Measurements from ENCODE around the gene MED22. TPM values are rescaled to one million over a fixed set of nuclear protein-coding genes. Genes with fewer than 3 reads are reported as not detected.

MED22 gene
- total RNA-seq, 1 donor from 2014 or later, result 23.4 TPM

GRCh38 chr9:133333566-133333965 lies 14.4 kb downstream of the MED22 start:
- Mint-ChIP-seq H3K9me3 (ENCODE audit: unreplicated experiment) (no peaks in the 10 kb centered on the region), H3K4me1 (ENCODE audit: unreplicated experiment) (peaks cover 19% of the 10 kb centered on the region), H3K36me3 (ENCODE audit: unreplicated experiment) (peaks cover 23% of the 10 kb centered on the region), H3K4me3 (ENCODE audit: unreplicated experiment) (peak overlapping the region; percentile 14), H3K27me3 (ENCODE audit: unreplicated experiment) (no peaks in the 10 kb centered on the region), H3K27ac (ENCODE audit: unreplicated experiment) (no peak overlapping the region)
- TF ChIP-seq, protein P1, sequence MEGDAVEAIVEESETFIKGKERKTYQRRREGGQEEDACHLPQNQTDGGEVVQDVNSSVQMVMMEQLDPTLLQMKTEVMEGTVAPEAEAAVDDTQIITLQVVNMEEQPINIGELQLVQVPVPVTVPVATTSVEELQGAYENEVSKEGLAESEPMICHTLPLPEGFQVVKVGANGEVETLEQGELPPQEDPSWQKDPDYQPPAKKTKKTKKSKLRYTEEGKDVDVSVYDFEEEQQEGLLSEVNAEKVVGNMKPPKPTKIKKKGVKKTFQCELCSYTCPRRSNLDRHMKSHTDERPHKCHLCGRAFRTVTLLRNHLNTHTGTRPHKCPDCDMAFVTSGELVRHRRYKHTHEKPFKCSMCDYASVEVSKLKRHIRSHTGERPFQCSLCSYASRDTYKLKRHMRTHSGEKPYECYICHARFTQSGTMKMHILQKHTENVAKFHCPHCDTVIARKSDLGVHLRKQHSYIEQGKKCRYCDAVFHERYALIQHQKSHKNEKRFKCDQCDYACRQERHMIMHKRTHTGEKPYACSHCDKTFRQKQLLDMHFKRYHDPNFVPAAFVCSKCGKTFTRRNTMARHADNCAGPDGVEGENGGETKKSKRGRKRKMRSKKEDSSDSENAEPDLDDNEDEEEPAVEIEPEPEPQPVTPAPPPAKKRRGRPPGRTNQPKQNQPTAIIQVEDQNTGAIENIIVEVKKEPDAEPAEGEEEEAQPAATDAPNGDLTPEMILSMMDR (IDR thresholded peaks at IDR 0.05), result no peak
- DNase-seq (ENCODE audit: extremely low spot score, unreplicated experiment), result no peak

DNA sequence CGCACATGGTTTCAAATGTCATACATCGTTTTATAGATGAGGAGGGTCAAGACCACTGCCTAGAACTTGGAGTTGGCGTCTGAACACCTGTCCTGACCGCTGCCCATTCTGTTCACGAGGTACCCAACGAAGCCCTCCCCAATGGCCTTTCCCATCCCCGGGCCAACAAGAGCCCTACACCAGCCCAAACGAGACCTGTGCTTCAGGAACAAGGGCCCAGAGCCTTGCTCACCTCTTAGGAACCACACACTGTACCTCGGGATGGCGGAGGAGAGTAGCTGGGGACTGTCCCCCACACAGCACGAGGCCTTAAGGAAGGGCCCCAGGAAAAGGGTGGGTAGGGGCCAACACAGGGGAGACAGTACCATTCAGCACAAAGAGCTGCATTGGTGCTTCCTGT lies 14.9 kb downstream of the MED22 start:
- Mint-ChIP-seq H3K27ac (ENCODE audit: unreplicated experiment) (no peak overlapping the region), H3K4me1 (ENCODE audit: unreplicated experiment) (peaks cover 19% of the 10 kb centered on the region), H3K36me3 (ENCODE audit: unreplicated experiment) (peaks cover 23% of the 10 kb centered on the region), H3K27me3 (ENCODE audit: unreplicated experiment) (no peaks in the 10 kb centered on the region), H3K9me3 (ENCODE audit: unreplicated experiment) (no peaks in the 10 kb centered on the region), H3K4me3 (ENCODE audit: unreplicated experiment) (peak overlapping the region; percentile 14)
- TF ChIP-seq, protein P1 (IDR thresholded peaks at IDR 0.05), result no peak
- no peak for DNase-seq (ENCODE audit: extremely low spot score, unreplicated experiment)

DNA sequence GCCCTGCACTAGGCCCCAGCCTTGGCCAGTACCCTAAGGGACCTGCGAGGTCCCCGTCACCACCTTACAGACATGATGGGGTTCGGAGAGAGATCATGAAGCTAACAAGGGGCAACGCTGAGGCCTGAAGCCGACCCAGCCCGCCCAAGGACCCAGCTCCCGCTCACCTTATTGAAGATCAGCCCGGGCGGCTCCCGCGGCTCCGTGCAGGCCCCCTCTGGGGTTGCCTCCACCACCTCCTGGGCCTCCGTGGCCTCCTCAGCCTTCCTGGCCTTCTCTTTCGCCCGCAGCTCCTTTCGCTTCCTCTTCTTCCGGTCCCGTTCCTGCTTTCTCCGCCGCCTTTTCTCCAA lies 15.6 kb downstream of the MED22 start:
- DNase-seq (ENCODE audit: extremely low spot score, unreplicated experiment), result no peak
- H3K4me3 Mint-ChIP-seq (ENCODE audit: unreplicated experiment), result no peak overlapping the region

DNA sequence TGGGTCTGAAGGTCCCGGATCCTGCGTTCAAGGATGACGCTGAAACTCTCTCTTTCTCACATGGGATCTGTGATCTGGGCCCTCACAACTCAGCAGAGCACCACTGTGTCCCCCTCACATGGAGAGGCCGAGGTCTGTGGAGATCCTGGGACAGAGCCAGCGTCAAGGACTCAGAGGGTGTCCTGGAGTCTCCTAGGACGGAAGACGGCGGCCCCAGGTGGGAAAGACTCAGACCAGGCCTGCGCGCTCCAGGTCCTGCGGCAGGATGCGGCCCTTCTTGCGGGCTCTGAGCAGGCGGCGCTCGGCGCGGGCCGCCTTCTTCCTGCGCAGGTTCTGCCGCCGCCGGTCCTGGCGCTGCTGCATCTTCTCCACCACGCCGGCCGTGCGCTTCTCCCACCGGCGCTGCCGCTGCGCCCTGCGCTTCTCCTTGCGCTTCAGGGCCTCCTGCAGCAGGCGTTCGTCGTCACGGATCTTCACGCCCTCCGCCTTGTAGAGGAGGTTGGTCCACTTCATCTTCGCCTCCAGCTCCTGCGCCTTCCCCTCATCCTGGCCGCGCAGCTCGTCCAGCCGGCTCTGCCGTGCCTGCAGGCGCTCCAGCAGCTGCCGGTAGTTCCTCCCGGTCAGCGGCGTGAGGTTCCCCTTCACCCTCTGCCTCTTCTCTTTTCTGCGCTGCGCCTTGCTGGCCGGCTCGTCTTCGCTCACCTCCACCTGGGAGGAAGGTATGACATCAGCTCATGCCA lies 16.1 kb downstream of the MED22 start:
- no peak for DNase-seq (ENCODE audit: extremely low spot score, unreplicated experiment)
- Mint-ChIP-seq H3K36me3 (ENCODE audit: unreplicated experiment) (peaks cover 23% of the 10 kb centered on the region), H3K4me1 (ENCODE audit: unreplicated experiment) (peaks cover 19% of the 10 kb centered on the region), H3K9me3 (ENCODE audit: unreplicated experiment) (no peaks in the 10 kb centered on the region), H3K27ac (ENCODE audit: unreplicated experiment) (no peak overlapping the region), H3K4me3 (ENCODE audit: unreplicated experiment) (no peak overlapping the region), H3K27me3 (ENCODE audit: unreplicated experiment) (no peaks in the 10 kb centered on the region)
- TF ChIP-seq, protein P1 (IDR thresholded peaks at IDR 0.05), result no peak

More for the DNA sequence above, 15.6 kb downstream of the MED22 start:
- H3K36me3 Mint-ChIP-seq (ENCODE audit: unreplicated experiment), result peaks cover 23% of the 10 kb centered on the region
- no peak overlapping the region for H3K27ac Mint-ChIP-seq (ENCODE audit: unreplicated experiment)
- H3K9me3 Mint-ChIP-seq (ENCODE audit: unreplicated experiment), result no peaks in the 10 kb centered on the region
- H3K4me1 Mint-ChIP-seq (ENCODE audit: unreplicated experiment), result peaks cover 19% of the 10 kb centered on the region
- TF ChIP-seq, protein P1 (IDR thresholded peaks at IDR 0.05), result no peak
- H3K27me3 Mint-ChIP-seq (ENCODE audit: unreplicated experiment), result no peaks in the 10 kb centered on the region

- Mint-ChIP-seq H3K4me1 (ENCODE audit: unreplicated experiment) (peaks cover 15% of the 10 kb centered on the region), H3K4me3 (ENCODE audit: unreplicated experiment) (no peak overlapping the region), H3K27me3 (ENCODE audit: unreplicated experiment) (no peaks in the 10 kb centered on the region), H3K36me3 (ENCODE audit: unreplicated experiment) (peaks cover 23% of the 10 kb centered on the region), H3K9me3 (ENCODE audit: unreplicated experiment) (no peaks in the 10 kb centered on the region), H3K27ac (ENCODE audit: unreplicated experiment) (no peak overlapping the region)
- TF ChIP-seq, protein P1 (IDR thresholded peaks at IDR 0.05), result no peak
- DNase-seq (ENCODE audit: extremely low spot score, unreplicated experiment), result no peak
Observed at GRCh38 chr9:133331221-133331620, 16.7 kb downstream of the MED22 start.
